Thoracic aorta (tissue), 2 donors: Measurements from ENCODE around the gene TOX2. TPM values are rescaled to one million over a fixed set of nuclear protein-coding genes. Genes with fewer than 3 reads are reported as not detected.

ENCODE experiments used
- ATAC-seq: fragments of 150-250 bp; one replicate; pipeline ENCODE4 v1.8.0; 2017; ENCODE audit warnings: low read depth; ENCODE audit not compliant: insufficient number of reproducible peaks, low FRiP score
- DNase-seq: peaks from one replicate; pipeline ENCODE4 v3.0.0-alpha.2; 2020; ENCODE audit warnings: low spot score
- H3K27ac ChIP-seq, 2 donors: fragments of 200-600 bp; sonication (generic); 1 replicate in 1 of 2; 2 replicates in 1 of 2; pipeline ENCODE4 v1.5.1; 2016; ENCODE audit warnings: mild to moderate bottlenecking in 2 of 2, moderate library complexity in 2 of 2
- H3K27me3 ChIP-seq: fragments of 200-600 bp; sonication (generic); replicated peaks from 2 replicates; pipeline ENCODE4 v1.6.0; 2016; ENCODE audit warnings: mild to moderate bottlenecking; ENCODE audit not compliant: insufficient read depth
- H3K36me3 ChIP-seq: fragments of 200-600 bp; sonication (generic); one replicate; pipeline ENCODE4 v1.5.1; 2016
- H3K4me1 ChIP-seq, 2 donors: fragments of 200-600 bp; sonication (generic); 1 replicate in 1 of 2; 2 replicates in 1 of 2; pipeline versions ENCODE4 v1.5.1 to v1.6.0; 2016; ENCODE audit warnings: low read depth in 2 of 2, mild to moderate bottlenecking in 1 of 2; ENCODE audit not compliant: control insufficient read depth in 1 of 2
- H3K4me3 ChIP-seq: fragments of 200-600 bp; sonication (generic); 2 replicates; pipeline ENCODE4 v1.5.1; 2016; ENCODE audit warnings: mild to moderate bottlenecking
- H3K9me3 ChIP-seq: fragments of 200-600 bp; sonication (generic); 2 replicates; pipeline ENCODE4 v1.5.1; 2016
- total RNA-seq, 2 donors: library from RNA; depleted of rRNA; stranded (reverse); fragments of >200 nt; gene quantifications; one replicate each; pipeline versions ENCODE4 v1.1.0 to v1.2.3, GENCODE V29; 2016
- TF ChIP-seq, protein P1 (sequence below): fragments of 200-600 bp; sonication (generic); IDR thresholded peaks from one replicate; pipeline ENCODE4 v1.5.1; 2019; ENCODE audit warnings: antibody characterized with exemption

TOX2 gene
- total RNA-seq, 2 donors from 2014 or later = 4.2 to 14.6 TPM

- no peaks in the 10 kb centered on the region for H3K36me3 ChIP-seq
- DNase-seq = no peak
- H3K27ac ChIP-seq = no peak overlapping the region
- H3K4me1 ChIP-seq = no peaks in the 10 kb centered on the region
- ATAC-seq = no peak
- no peaks in the 10 kb centered on the region for H3K27me3 ChIP-seq
- no peak overlapping the region for H3K4me3 ChIP-seq
- no peaks in the 10 kb centered on the region for H3K9me3 ChIP-seq
- TF ChIP-seq, protein P1, sequence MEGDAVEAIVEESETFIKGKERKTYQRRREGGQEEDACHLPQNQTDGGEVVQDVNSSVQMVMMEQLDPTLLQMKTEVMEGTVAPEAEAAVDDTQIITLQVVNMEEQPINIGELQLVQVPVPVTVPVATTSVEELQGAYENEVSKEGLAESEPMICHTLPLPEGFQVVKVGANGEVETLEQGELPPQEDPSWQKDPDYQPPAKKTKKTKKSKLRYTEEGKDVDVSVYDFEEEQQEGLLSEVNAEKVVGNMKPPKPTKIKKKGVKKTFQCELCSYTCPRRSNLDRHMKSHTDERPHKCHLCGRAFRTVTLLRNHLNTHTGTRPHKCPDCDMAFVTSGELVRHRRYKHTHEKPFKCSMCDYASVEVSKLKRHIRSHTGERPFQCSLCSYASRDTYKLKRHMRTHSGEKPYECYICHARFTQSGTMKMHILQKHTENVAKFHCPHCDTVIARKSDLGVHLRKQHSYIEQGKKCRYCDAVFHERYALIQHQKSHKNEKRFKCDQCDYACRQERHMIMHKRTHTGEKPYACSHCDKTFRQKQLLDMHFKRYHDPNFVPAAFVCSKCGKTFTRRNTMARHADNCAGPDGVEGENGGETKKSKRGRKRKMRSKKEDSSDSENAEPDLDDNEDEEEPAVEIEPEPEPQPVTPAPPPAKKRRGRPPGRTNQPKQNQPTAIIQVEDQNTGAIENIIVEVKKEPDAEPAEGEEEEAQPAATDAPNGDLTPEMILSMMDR = no peak
Observed at GRCh38 chr20:44099832-44100231, 185.2 kb downstream of the TOX2 start.

DNA sequence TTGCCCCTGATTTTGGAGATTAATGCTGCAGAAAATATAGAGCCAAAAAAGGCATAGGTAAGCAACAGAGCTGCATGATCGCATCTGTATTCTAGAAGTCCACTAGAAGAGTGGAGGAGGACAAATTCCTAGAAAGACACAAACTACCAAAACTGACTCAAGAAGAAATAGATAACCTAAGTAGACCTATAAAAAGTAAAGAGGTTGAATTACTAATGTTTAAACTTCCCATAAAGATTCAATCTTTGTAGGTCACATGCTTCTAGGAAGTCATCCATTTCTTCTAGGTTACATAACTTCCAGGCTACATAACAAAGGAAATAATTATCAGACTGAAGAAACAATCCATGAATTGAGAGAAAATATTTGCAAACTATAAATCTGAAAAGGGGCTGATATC, 187.9 kb downstream of the TOX2 start:
- Histone ChIP-seq H3K9me3 (no peaks in the 10 kb centered on the region), H3K27me3 (no peaks in the 10 kb centered on the region), H3K4me3 (no peak overlapping the region), H3K27ac (no peak overlapping the region), H3K4me1 (no peaks in the 10 kb centered on the region), H3K36me3 (no peaks in the 10 kb centered on the region)
- TF ChIP-seq, protein P1 = no peak
- DNase-seq (no peak), ATAC-seq (no peak)

- no peak for ATAC-seq
- no peaks in the 10 kb centered on the region for H3K27me3 ChIP-seq
- TF ChIP-seq, protein P1 = no peak
Observed at GRCh38 chr20:44104798-44105517, 190.3 kb downstream of the TOX2 start.

DNA sequence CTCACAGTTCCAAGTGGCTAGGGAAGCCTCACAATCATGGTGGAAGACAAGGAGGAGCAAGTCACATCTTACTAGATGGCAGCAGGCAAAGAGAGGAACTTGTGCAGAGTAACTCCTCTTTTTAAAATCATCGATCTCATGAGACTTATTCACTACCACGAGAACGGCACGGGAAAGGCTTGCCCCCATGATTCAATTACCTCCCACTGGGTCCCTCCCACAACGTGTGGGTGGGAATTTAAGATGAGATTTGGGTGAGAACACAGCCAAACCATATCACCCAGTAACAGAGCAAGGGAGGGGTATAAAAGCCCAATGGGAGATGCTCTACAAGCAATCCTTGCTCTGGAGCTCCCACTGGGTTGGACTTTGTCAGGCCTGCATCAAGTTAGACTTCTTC, 192.0 kb downstream of the TOX2 start:
- DNase-seq (no peak), ATAC-seq (no peak)
- TF ChIP-seq, protein P1 = no peak
- Histone ChIP-seq H3K27me3 (no peaks in the 10 kb centered on the region), H3K4me1 (peaks cover 0 to 6% of the 10 kb centered on the region in 2 donors), H3K36me3 (no peaks in the 10 kb centered on the region), H3K4me3 (no peak overlapping the region), H3K9me3 (no peaks in the 10 kb centered on the region), H3K27ac (no peak overlapping the region)

More at GRCh38 chr20:44104798-44105517, 190.3 kb downstream of the TOX2 start:
- Histone ChIP-seq H3K27ac (no peak overlapping the region), H3K4me3 (no peak overlapping the region), H3K9me3 (no peaks in the 10 kb centered on the region), H3K36me3 (no peaks in the 10 kb centered on the region), H3K4me1 (no peaks in the 10 kb centered on the region)
- no peak for DNase-seq

- Histone ChIP-seq H3K36me3 (peaks cover 16% of the 10 kb centered on the region), H3K9me3 (no peaks in the 10 kb centered on the region), H3K4me3 (no peak overlapping the region), H3K27me3 (no peaks in the 10 kb centered on the region), H3K27ac (no peak overlapping the region), H3K4me1 (peaks cover 0 to 31% of the 10 kb centered on the region in 2 donors)
- DNase-seq = no peak
- TF ChIP-seq, protein P1 = no peak
- ATAC-seq = no peak
Observed at GRCh38 chr20:44109951-44110361, 195.3 kb downstream of the TOX2 start.
